Ovary (tissue), 3 donors: ENCODE results near the gene VWA5B1.

Experiments
- EP300 ChIP-seq: sonication (generic); formaldehyde crosslinking; IDR thresholded peaks from one replicate; pipeline ENCODE4 v1.6.1; 2017; ENCODE audit warnings: antibody characterized with exemption
- POLR2A ChIP-seq: fragments of 450-650 bp; IDR thresholded peaks from one replicate; pipeline ENCODE4 v1.6.1; 2017; ENCODE audit warnings: antibody characterized with exemption, mild to moderate bottlenecking, moderate library complexity
- TF ChIP-seq, protein P1 (sequence below), 3 donors: fragments of 450-650 bp in 2 of 3; fragments of 200-600 bp in 1 of 3; IDR thresholded peaks; one replicate each; pipeline versions ENCODE4 v1.5.1 to v1.8.0; 2016 to 2022; ENCODE audit warnings: antibody characterized with exemption in 3 of 3, mild to moderate bottlenecking in 1 of 3
- donor health status: DM: no; HTN: no; CAD: no.

DNA sequence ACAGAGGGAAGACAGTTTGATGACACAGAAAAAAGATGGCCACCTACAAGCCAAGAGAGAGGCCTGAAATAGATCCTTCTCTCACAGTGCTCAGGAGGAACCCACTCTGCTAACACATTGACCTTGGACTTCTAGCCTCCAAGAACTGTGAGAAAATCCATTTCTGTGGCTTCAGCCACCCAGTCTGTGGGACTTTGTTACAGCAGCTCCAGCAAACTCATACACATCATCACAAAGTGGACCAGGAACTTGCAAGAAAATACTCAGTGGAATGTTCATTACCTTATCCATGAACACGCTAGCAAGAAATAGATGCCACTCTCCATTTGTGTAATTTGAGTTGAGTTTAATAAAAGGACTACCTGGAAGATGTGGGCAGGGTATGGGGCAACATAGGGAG, 38.1 kb upstream of the VWA5B1 start:
- TF ChIP-seq POLR2A (no peak), EP300 (no peak)
- TF ChIP-seq, protein P1, sequence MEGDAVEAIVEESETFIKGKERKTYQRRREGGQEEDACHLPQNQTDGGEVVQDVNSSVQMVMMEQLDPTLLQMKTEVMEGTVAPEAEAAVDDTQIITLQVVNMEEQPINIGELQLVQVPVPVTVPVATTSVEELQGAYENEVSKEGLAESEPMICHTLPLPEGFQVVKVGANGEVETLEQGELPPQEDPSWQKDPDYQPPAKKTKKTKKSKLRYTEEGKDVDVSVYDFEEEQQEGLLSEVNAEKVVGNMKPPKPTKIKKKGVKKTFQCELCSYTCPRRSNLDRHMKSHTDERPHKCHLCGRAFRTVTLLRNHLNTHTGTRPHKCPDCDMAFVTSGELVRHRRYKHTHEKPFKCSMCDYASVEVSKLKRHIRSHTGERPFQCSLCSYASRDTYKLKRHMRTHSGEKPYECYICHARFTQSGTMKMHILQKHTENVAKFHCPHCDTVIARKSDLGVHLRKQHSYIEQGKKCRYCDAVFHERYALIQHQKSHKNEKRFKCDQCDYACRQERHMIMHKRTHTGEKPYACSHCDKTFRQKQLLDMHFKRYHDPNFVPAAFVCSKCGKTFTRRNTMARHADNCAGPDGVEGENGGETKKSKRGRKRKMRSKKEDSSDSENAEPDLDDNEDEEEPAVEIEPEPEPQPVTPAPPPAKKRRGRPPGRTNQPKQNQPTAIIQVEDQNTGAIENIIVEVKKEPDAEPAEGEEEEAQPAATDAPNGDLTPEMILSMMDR (IDR thresholded peaks at IDR 0.05): no peak
